Heart right ventricle (tissue), 16 donors: ENCODE results near the gene SLC39A5. TPM values are rescaled to one million over a fixed set of nuclear protein-coding genes. Genes with fewer than 3 reads are reported as not detected.

Experiments
- ATAC-seq, 8 donors: fragments of 200-7000 bp; cut with Tn5 transposase; one replicate each; pipeline ENCODE4 v1.9.1; 2020; ENCODE audit warnings: mild to moderate bottlenecking in 8 of 8, moderate library complexity in 8 of 8, moderate number of reproducible peaks in 1 of 8
- DNase-seq, 2 donors: peaks; one replicate each; pipeline ENCODE4 v3.0.0-alpha.2; 2020
- H3K27ac ChIP-seq, 10 donors: fragments of 200-600 bp; sonication (generic) in 2 of 10; one replicate each; pipeline versions ENCODE4 v1.5.0 to v1.8.0; 2020 to 2022; ENCODE audit warnings: mild to moderate bottlenecking in 3 of 10
- H3K27me3 ChIP-seq, 7 donors: fragments of 200-600 bp; one replicate each; pipeline ENCODE4 v1.8.0; 2021 to 2022; ENCODE audit warnings: mild to moderate bottlenecking in 2 of 7
- H3K36me3 ChIP-seq, 9 donors: fragments of 200-600 bp; sonication (generic) in 1 of 9; one replicate each; pipeline versions ENCODE4 v1.5.0 to v1.8.0; 2020 to 2022; ENCODE audit warnings: mild to moderate bottlenecking in 2 of 9
- H3K4me1 ChIP-seq, 9 donors: fragments of 200-600 bp; sonication (generic) in 1 of 9; one replicate each; pipeline versions ENCODE4 v1.5.0 to v1.8.0; 2020 to 2022; ENCODE audit warnings: mild to moderate bottlenecking in 4 of 9
- H3K4me3 ChIP-seq, 10 donors: fragments of 200-600 bp; sonication (generic) in 2 of 10; one replicate each; pipeline versions ENCODE4 v1.5.0 to v1.8.0; 2020 to 2022; ENCODE audit warnings: mild to moderate bottlenecking in 7 of 10, moderate library complexity in 2 of 10
- H3K9me3 ChIP-seq, 11 donors: fragments of 200-600 bp in 10 of 11; sonication (generic) in 2 of 11; one replicate each; pipeline versions ENCODE4 v1.5.0 to v1.8.0; 2013 to 2022; ENCODE audit warnings: mild to moderate bottlenecking in 2 of 11, control low read depth in 1 of 11, moderate library complexity in 1 of 11
- CTCF ChIP-seq, 9 donors: fragments of 200-600 bp; sonication (generic) in 2 of 9; IDR thresholded peaks; one replicate each; pipeline versions ENCODE4 v1.5.0 to v1.8.0; 2021 to 2022; ENCODE audit warnings: antibody characterized with exemption in 9 of 9, mild to moderate bottlenecking in 5 of 9, moderate library complexity in 1 of 9
- WGBS, 2 donors: extraction: QIAGEN DNeasy Blood & Tissue Kit; methylation state at CpG; one replicate each; pipeline ENCODE4 v1.1.7; 2013; ENCODE audit warnings: inconsistent platforms in 1 of 2; 5-methylcytosine and 5-hydroxymethylcytosine counted together
- intact Hi-C, 10 donors: fragments of 100-400 bp; cut with DNase I; formaldehyde crosslinking; loops; one replicate each; pipeline versions ENCODE4 v1.11.1 to v1.14.2; 2022
- polyA plus RNA-seq, 2 donors: library from polyadenylated mRNA; stranded (reverse); fragments of 200-250 nt; gene quantifications; one replicate each; pipeline ENCODE4 v1.2.3, GENCODE V29; 2013
- total RNA-seq, 10 donors: library from RNA; stranded (reverse); fragmentation: NEBNext Ultra II Directional in 3 of 10; extraction: Animal tissue kit (Norgen Biotek cat#: 25700) in 3 of 10; gene quantifications; one replicate each; pipeline versions ENCODE4 v1.2.1 to v1.2.4, GENCODE V29; 2021 to 2023
- donor health status: Arrhythmogenic right ventricular cardiomyopathy.
- donor health status: ischemic (EF 13 %, LVEDD 7.1; RV severe dilation, severe dysfunction).
- donor health status: healthy with polysubstance abuse.
- donor health status: DM: no; HTN: yes; CAD: no.
- donor health status: DM: no; HTN: no; CAD: no.
- donor health status: ischemic (EF 25% LVEDD 6.9; RV normal size, moderate dysfunction).
- donor health status: ischemic (EF 25% LVEDD 5.7; RV mildly dilated, moderate dysfunction).
- donor health status: healthy.
- donor health status: DM: yes; HTN: yes; CAD: no.
- donor health status: Ischemic cardiomyopathy.
- donor health status: ischemic (EF 35%, LVEDD 5.7; RV mildly dilated, moderate dysfunction).
- donor health status: nonischemic (EF 11% LVEDD 7.7; RV severe dilation, severe dysfunction).
- donor health status: DM: yes; HTN: yes; CAD: no.
- donor health status: PGD.
- donor health status: ischemic (EF 29% LVEDD 5.4; RV normal size, mild dysfunction).
- donor health status: nonischemic (EF 23%, LVEDD 6.1; RV moderate dilation, normal function).

Gene SLC39A5
- total and polyA plus RNA-seq, 12 donors = 0.20 to 0.59 TPM; not detected in 10

DNA sequence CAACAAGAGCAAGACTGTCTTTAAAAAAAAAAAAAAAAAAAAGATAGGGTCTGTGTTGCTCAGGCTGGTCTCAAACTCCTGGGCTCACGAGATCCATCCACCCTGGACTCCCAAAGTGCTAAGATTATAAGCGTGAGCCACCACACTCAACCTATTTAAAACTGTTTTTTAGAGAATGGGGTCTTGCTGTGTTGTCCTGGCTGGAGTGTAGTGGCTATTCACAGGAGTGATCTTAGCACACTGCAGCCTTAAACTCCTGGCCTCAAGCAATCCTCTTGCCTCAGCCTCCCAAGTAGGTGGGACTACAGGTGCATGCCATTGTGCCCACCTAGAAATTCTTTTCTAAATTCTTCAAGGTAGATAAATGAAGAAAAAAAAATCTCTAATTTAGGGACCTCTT is 44.4 kb downstream of the SLC39A5 start:
- Histone ChIP-seq H3K9me3 (no peaks in the 10 kb centered on the region), H3K36me3 (peaks cover 3 to 100% (median 69%) of the 10 kb centered on the region in 9 donors), H3K4me3 (no peak overlapping the region), H3K4me1 (peaks cover 0 to 32% (median 15%) of the 10 kb centered on the region in 9 donors), H3K27me3 (no peaks in the 10 kb centered on the region), H3K27ac (no peak overlapping the region)
- ATAC-seq (no peak), DNase-seq (no peak)
- 96 to 99% methylated on average over 2 of the region's 2 CpGs for WGBS, 2 donors
- TF ChIP-seq CTCF (IDR thresholded peaks at IDR 0.05) = no peak
- intact Hi-C loops = no loop called here

- DNase-seq (no peak), ATAC-seq (no peak)
- Histone ChIP-seq H3K4me3 (no peak overlapping the region), H3K36me3 (peaks cover 3 to 100% (median 82%) of the 10 kb centered on the region in 9 donors), H3K9me3 (no peaks in the 10 kb centered on the region), H3K27me3 (no peaks in the 10 kb centered on the region), H3K27ac (no peak overlapping the region), H3K4me1 (no peaks in the 10 kb centered on the region)
- 98% methylated on average over 3 of the region's 3 CpGs for WGBS, 2 donors
- intact Hi-C loops = no loop called here
- no peak for TF ChIP-seq CTCF (IDR thresholded peaks at IDR 0.05)
Measured at GRCh38 chr12:56278905-56279304, 49.1 kb downstream of the SLC39A5 start.

DNA sequence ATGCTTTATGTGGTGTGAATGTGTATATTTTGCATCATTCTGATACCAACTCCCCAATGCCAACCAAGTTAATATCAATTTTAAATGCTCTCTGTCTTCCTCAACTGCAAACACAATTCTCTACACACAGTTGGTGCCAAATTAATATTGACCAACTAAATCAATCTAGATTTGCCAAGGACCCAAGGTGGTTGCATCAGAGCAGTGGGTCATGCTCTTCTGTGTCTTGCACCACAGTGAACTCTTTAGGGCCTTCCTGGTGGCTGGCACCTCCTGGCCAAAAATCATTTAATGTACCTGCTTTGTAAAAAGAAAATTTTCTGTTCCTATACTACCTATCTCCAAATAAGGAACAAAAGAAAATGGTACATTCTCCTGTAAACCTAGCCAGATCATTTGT is 51.0 kb downstream of the SLC39A5 start:
- Histone ChIP-seq H3K36me3 (peaks cover 0 to 100% (median 73%) of the 10 kb centered on the region in 9 donors), H3K4me3 (no peak overlapping the region), H3K4me1 (peaks cover 0 to 4% (median 2%) of the 10 kb centered on the region in 9 donors), H3K9me3 (no peaks in the 10 kb centered on the region), H3K27me3 (no peaks in the 10 kb centered on the region), H3K27ac (no peak overlapping the region)
- DNase-seq (no peak), ATAC-seq (no peak)
- no peak for TF ChIP-seq CTCF (IDR thresholded peaks at IDR 0.05)
- intact Hi-C loops = no loop called here

GRCh38 chr12:56282030-56282429 is 52.2 kb downstream of the SLC39A5 start:
- peaks cover 0 to 16% (median 13%) of the 10 kb centered on the region in 9 donors for H3K4me1 ChIP-seq
- no peaks in the 10 kb centered on the region for H3K9me3 ChIP-seq
- DNase-seq (no peak), ATAC-seq (no peak)
- H3K4me3 ChIP-seq = no peak overlapping the region
- H3K27ac ChIP-seq = no peak overlapping the region
- H3K36me3 ChIP-seq = peaks cover 0 to 100% (median 72%) of the 10 kb centered on the region in 9 donors
- no peaks in the 10 kb centered on the region for H3K27me3 ChIP-seq
- 88 to 90% methylated on average over 6 of the region's 6 CpGs for WGBS, 2 donors
- no peak for TF ChIP-seq CTCF (IDR thresholded peaks at IDR 0.05)
- intact Hi-C loops = no loop called here
